ENCODE data around the gene SPR. TPM values are rescaled to one million over a fixed set of nuclear protein-coding genes. Genes with fewer than 3 reads are reported as not detected.

The SPR gene
- total RNA-seq, result 22.7 and 26.0 TPM in 2 replicates

DNA sequence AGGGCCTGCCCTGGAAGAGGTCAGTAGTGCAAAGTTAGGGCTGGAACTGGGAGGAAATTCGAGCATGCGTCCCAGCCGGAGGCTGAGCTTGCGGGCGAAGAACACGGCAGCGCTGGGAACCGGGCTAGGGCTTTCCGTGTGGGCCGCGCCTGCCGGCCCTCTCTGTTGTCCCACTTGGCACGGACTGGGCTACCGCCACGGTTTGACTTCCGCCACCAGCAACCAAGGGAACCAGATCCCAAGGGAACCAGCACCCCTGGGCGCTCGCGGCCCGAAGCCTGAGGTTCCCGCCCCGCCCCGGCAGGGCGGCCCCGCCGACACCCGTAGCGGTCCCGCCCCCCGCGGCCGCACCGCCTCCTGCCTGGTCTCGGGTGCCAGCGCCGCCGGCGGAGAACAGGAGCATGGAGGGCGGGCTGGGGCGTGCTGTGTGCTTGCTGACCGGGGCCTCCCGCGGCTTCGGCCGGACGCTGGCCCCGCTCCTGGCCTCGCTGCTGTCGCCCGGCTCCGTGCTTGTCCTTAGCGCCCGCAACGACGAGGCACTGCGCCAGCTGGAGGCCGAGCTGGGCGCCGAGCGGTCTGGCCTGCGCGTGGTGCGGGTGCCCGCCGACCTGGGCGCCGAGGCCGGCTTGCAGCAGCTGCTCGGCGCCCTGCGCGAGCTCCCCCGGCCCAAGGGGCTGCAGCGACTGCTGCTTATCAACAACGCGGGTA, at the start of gene SPR:
Gene SPR (plus strand): TSS at position 377 of the 708 bp plus-strand sequence. CDS start 25 bp downstream, at position 402.

DNA sequence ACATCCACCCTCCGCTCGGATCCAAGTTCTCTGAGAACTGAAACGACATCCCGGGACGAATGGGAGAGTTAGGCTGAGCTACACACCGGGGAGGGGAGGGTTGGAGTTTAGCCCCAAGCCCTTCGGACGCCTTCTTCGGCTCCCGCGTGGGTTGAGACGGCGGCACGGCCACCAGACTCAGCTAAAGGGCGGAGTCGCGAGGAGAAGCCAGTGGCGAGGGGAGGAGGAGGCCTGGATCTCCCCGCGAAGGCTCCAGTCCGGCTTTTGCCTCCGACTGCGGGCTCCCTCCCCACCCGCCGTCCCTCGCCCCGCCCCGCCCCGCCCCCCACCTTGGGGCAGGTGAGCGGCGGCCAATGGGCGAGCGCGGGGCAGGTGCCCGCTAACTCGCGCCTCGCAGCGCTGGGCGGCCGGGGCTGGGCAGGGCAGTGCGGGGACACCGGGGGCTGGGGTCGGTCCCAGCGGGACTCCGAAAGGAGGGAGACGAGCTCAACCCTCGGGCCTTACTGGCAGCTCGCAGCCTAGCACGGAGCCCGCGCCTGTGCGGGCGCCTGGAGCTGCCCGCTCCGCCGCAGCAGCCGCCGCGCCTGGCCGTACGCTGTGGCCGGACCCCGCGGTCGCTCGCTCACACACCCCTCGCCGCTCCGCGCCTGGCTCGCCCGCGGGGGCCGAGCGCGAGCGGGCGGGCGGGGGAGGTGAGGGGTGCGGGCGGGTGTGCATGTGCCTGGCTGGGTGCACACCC, 30.1 kb downstream of the SPR start, which contains the start of gene EMX1:
Gene EMX1 (plus strand): TSS at position 382 of the 739 bp plus-strand sequence. CDS start 334 bp downstream, at position 716.

Other genes starting within 250 kb of the SPR start
- 15.8 and 24.7 TPM in 2 replicates for gene EXOC6B, start 61.4 kb upstream of the SPR start, total RNA-seq
- 0.16 and 0.51 TPM in 2 replicates for gene EMX1, start 30.1 kb downstream of the SPR start, total RNA-seq
- 7.0 and 10.3 TPM in 2 replicates for gene SFXN5, start 184.3 kb downstream of the SPR start, total RNA-seq
- gene RAB11FIP5, start 225.5 kb downstream of the SPR start, total RNA-seq, result 29.0 and 39.8 TPM in 2 replicates

Measured in mesangial cell (primary cell).